ENCODE results near the gene HSD17B10. TPM values are rescaled to one million over a fixed set of nuclear protein-coding genes. Genes with fewer than 3 reads are reported as not detected.
"Not testable (repeated sequence)": the region's sequence is repeated elsewhere in the genome, so short reads cannot be mapped to it uniquely, and the experiment has no call there.

Gene HSD17B10
- polyA plus RNA-seq, 1 donor from 2014 or later = 112 TPM

DNA sequence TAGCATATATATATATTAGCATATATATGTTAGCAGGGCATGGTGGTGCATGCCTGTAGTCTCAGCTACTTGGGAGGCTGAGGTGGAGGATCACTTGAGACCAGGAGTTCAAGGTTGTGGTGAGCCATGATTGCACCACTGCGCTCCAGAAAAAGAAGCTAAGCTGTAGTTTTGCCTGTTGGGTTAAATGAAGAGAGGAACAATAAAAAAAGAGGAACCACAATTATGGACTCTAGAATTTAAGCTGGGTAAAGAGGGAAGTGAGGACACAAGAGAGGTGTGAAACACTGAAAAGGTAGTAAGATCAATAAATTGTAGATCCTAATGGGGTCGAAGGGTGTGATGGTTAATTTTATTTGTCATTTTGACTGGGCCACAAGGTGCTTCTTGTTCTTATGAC is 40.5 kb upstream of the HSD17B10 start:
- H3K27ac ChIP-seq (ENCODE audit: low read length) = no peak overlapping the region
- H2AFZ ChIP-seq (ENCODE audit: low read depth, low read length) = no peak overlapping the region
- H3K27me3 ChIP-seq (ENCODE audit: insufficient read depth, low read depth, low read length) = no peaks in the 10 kb centered on the region
- H3K36me3 ChIP-seq (ENCODE audit: insufficient read depth, low read length) = no peaks in the 10 kb centered on the region
- TF ChIP-seq POLR2AphosphoS5 (IDR thresholded peaks at IDR 0.05) (no peak), MXI1 (conservative IDR thresholded peaks at IDR 0.05; ENCODE audit: poor library complexity, severe bottlenecking) (no peak), EZH2 (IDR thresholded peaks at IDR 0.05; ENCODE audit: borderline replicate concordance, insufficient read depth, low read length, poor library complexity, severe bottlenecking) (no peak), SMC3 (conservative IDR thresholded peaks at IDR 0.05; ENCODE audit: poor library complexity) (no peak), EP300 (conservative IDR thresholded peaks at IDR 0.05; ENCODE audit: poor library complexity, severe bottlenecking) (no peak), TAF1 (IDR thresholded peaks at IDR 0.05; ENCODE audit: low read depth) (no peak), RAD21 (conservative IDR thresholded peaks at IDR 0.05) (no peak)
- TF ChIP-seq, protein P1, sequence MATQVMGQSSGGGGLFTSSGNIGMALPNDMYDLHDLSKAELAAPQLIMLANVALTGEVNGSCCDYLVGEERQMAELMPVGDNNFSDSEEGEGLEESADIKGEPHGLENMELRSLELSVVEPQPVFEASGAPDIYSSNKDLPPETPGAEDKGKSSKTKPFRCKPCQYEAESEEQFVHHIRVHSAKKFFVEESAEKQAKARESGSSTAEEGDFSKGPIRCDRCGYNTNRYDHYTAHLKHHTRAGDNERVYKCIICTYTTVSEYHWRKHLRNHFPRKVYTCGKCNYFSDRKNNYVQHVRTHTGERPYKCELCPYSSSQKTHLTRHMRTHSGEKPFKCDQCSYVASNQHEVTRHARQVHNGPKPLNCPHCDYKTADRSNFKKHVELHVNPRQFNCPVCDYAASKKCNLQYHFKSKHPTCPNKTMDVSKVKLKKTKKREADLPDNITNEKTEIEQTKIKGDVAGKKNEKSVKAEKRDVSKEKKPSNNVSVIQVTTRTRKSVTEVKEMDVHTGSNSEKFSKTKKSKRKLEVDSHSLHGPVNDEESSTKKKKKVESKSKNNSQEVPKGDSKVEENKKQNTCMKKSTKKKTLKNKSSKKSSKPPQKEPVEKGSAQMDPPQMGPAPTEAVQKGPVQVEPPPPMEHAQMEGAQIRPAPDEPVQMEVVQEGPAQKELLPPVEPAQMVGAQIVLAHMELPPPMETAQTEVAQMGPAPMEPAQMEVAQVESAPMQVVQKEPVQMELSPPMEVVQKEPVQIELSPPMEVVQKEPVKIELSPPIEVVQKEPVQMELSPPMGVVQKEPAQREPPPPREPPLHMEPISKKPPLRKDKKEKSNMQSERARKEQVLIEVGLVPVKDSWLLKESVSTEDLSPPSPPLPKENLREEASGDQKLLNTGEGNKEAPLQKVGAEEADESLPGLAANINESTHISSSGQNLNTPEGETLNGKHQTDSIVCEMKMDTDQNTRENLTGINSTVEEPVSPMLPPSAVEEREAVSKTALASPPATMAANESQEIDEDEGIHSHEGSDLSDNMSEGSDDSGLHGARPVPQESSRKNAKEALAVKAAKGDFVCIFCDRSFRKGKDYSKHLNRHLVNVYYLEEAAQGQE (IDR thresholded peaks at IDR 0.05; ENCODE audit: borderline replicate concordance) = no peak
- TF ChIP-seq, protein P2, sequence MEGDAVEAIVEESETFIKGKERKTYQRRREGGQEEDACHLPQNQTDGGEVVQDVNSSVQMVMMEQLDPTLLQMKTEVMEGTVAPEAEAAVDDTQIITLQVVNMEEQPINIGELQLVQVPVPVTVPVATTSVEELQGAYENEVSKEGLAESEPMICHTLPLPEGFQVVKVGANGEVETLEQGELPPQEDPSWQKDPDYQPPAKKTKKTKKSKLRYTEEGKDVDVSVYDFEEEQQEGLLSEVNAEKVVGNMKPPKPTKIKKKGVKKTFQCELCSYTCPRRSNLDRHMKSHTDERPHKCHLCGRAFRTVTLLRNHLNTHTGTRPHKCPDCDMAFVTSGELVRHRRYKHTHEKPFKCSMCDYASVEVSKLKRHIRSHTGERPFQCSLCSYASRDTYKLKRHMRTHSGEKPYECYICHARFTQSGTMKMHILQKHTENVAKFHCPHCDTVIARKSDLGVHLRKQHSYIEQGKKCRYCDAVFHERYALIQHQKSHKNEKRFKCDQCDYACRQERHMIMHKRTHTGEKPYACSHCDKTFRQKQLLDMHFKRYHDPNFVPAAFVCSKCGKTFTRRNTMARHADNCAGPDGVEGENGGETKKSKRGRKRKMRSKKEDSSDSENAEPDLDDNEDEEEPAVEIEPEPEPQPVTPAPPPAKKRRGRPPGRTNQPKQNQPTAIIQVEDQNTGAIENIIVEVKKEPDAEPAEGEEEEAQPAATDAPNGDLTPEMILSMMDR (IDR thresholded peaks at IDR 0.05; ENCODE audit: poor library complexity, severe bottlenecking) = no peak
- H3K4me3 ChIP-seq (ENCODE audit: low read length) = no peak overlapping the region
- no peaks in the 10 kb centered on the region for H3K9me3 ChIP-seq (ENCODE audit: low read length)
- no peaks in the 10 kb centered on the region for H3K9me2 ChIP-seq (ENCODE audit: insufficient read depth, low read length)
- H3K4me2 ChIP-seq (ENCODE audit: low read length) = no peak overlapping the region
- H3K9ac ChIP-seq (ENCODE audit: low read length) = no peak overlapping the region
- H3K79me2 ChIP-seq (replicated peaks; ENCODE audit: insufficient read depth, low read length) = no peaks in the 10 kb centered on the region
- H4K20me1 ChIP-seq (ENCODE audit: insufficient read depth) = no peaks in the 10 kb centered on the region
- no peaks in the 10 kb centered on the region for H3F3A ChIP-seq (ENCODE audit: insufficient read depth, low read length, poor library complexity, severe bottlenecking)

DNA sequence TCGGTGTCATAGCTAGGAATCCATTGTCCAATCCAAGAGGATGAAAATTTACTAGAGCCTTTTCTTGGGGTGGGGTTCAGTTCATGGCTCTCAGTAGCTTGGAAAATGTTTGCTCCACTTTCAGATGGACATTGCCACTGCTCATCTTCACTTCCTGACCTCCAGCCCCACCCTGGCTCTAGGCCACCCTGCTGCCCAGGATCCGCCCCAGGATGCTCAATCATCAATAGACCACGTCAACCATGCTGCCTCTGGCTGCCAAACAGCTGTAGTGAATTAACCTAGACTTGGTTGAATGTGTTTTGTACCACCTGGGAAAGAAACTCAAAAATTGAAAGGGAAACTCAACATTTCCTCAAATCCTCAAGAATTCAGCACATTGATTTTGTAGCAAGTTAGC is 37.2 kb upstream of the HSD17B10 start:
- Histone ChIP-seq H2AFZ (ENCODE audit: low read depth, low read length) (no peak overlapping the region), H3K9ac (ENCODE audit: low read length) (no peak overlapping the region), H3K27me3 (ENCODE audit: insufficient read depth, low read depth, low read length) (no peaks in the 10 kb centered on the region), H4K20me1 (ENCODE audit: insufficient read depth) (no peaks in the 10 kb centered on the region), H3K9me3 (ENCODE audit: low read length) (no peaks in the 10 kb centered on the region), H3K4me3 (ENCODE audit: low read length) (no peak overlapping the region), H3K9me2 (ENCODE audit: insufficient read depth, low read length) (no peaks in the 10 kb centered on the region), H3K79me2 (replicated peaks; ENCODE audit: insufficient read depth, low read length) (no peaks in the 10 kb centered on the region), H3F3A (ENCODE audit: insufficient read depth, low read length, poor library complexity, severe bottlenecking) (no peaks in the 10 kb centered on the region), H3K4me2 (ENCODE audit: low read length) (no peak overlapping the region), H3K36me3 (ENCODE audit: insufficient read depth, low read length) (no peaks in the 10 kb centered on the region), H3K27ac (ENCODE audit: low read length) (no peak overlapping the region)
- no peak for TF ChIP-seq MXI1 (conservative IDR thresholded peaks at IDR 0.05; ENCODE audit: poor library complexity, severe bottlenecking)
- no peak for TF ChIP-seq EP300 (conservative IDR thresholded peaks at IDR 0.05; ENCODE audit: poor library complexity, severe bottlenecking)
- TF ChIP-seq TAF1 (IDR thresholded peaks at IDR 0.05; ENCODE audit: low read depth) = no peak
- no peak for TF ChIP-seq RAD21 (conservative IDR thresholded peaks at IDR 0.05)
- TF ChIP-seq SMC3 (conservative IDR thresholded peaks at IDR 0.05; ENCODE audit: poor library complexity) = no peak
- no peak for TF ChIP-seq POLR2AphosphoS5 (IDR thresholded peaks at IDR 0.05)
- TF ChIP-seq, protein P2 (IDR thresholded peaks at IDR 0.05; ENCODE audit: poor library complexity, severe bottlenecking) = no peak

DNA sequence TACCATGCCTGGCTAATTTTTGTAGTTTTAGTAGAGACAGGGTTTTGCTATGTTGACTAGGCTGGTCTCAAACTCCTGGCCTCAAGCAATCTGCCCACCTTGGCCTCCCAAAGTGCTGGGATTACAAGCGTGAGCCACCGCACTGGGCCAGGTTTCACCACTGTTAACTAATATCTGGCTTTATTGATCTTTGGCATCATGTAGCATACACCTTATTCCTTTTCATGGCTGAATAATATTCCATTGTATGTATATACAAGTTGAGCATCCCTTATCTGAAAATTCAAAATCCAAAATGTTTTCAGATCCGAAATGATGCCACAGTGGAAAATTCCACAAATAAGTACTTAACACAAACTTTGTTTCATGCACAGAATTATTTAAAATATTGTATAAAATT is 34.5 kb upstream of the HSD17B10 start:
- not testable (repeated sequence) for H3K27me3 ChIP-seq (ENCODE audit: insufficient read depth, low read depth, low read length); H3K4me3 ChIP-seq (ENCODE audit: low read length)

More for the DNA sequence above, 34.5 kb upstream of the HSD17B10 start:
- H2AFZ ChIP-seq (ENCODE audit: low read depth, low read length); H3K79me2 ChIP-seq (replicated peaks; ENCODE audit: insufficient read depth, low read length); H4K20me1 ChIP-seq (ENCODE audit: insufficient read depth); H3F3A ChIP-seq (ENCODE audit: insufficient read depth, low read length, poor library complexity, severe bottlenecking); H3K27ac ChIP-seq (ENCODE audit: low read length); H3K9ac ChIP-seq (ENCODE audit: low read length); H3K4me2 ChIP-seq (ENCODE audit: low read length); H3K36me3 ChIP-seq (ENCODE audit: insufficient read depth, low read length); H3K9me2 ChIP-seq (ENCODE audit: insufficient read depth, low read length); H3K9me3 ChIP-seq (ENCODE audit: low read length): not testable (repeated sequence)
